Testis (tissue), 3 donors: ENCODE measurements around the gene GET4. TPM values are rescaled to one million over a fixed set of nuclear protein-coding genes. Genes with fewer than 3 reads are reported as not detected.

Experiments used
- DNase-seq: peaks from one replicate; pipeline ENCODE4 v3.0.0-alpha.2; 2019
- H3K27ac ChIP-seq, 2 donors: fragments of 200-600 bp; sonication (generic); one replicate each; pipeline ENCODE4 v1.5.1; 2019
- H3K27me3 ChIP-seq: fragments of 200-600 bp; sonication (generic); one replicate; pipeline ENCODE4 v1.5.1; 2019
- H3K36me3 ChIP-seq: fragments of 200-600 bp; sonication (generic); one replicate; pipeline ENCODE4 v1.5.1; 2017; ENCODE audit warnings: low read depth; ENCODE audit errors: missing control alignments
- H3K4me1 ChIP-seq: fragments of 200-600 bp; sonication (generic); one replicate; pipeline ENCODE4 v1.5.1; 2019
- H3K4me3 ChIP-seq, 2 donors: fragments of 200-600 bp; sonication (generic); one replicate each; pipeline ENCODE4 v1.5.1; 2017 to 2019
- H3K9me3 ChIP-seq: fragments of 200-600 bp; sonication (generic); one replicate; pipeline ENCODE4 v1.5.1; 2017
- CTCF ChIP-seq, 3 experiments: fragments of 450-650 bp in 2 of 3; fragments of 200-600 bp in 1 of 3; sonication (generic) in 1 of 3; IDR thresholded peaks; one replicate each; pipeline ENCODE4 v1.5.1; 2016 to 2019; ENCODE audit warnings: antibody characterized with exemption in 3 of 3, mild to moderate bottlenecking in 2 of 3, moderate library complexity in 1 of 3
- POLR2A ChIP-seq: fragments of 450-650 bp; IDR thresholded peaks from one replicate; pipeline ENCODE4 v1.6.1; 2017; ENCODE audit warnings: antibody characterized with exemption, mild to moderate bottlenecking, moderate library complexity
- WGBS, 2 donors: methylation state at CpG; one replicate each; pipeline ENCODE4 v1.1.5; 2018; 5-methylcytosine and 5-hydroxymethylcytosine counted together
- intact Hi-C: fragments of 100-400 bp; cut with DNase I; formaldehyde crosslinking; loops from one replicate; pipeline ENCODE4 v1.15.1; 2023; ENCODE audit warnings: low total_unique reads
- polyA plus RNA-seq: library from polyadenylated mRNA; stranded (reverse); fragments of 350-450 nt; fragmentation: Illumina TruSeq; extraction: RNeasy Lipid Tissue Mini Kit (QIAGEN cat#74804); gene quantifications from one replicate; pipeline ENCODE4 v1.2.3, GENCODE V29; 2014; ENCODE audit warnings: low read depth, low replicate concordance; ENCODE audit not compliant: insufficient read depth
- total RNA-seq, 2 donors: library from RNA; depleted of rRNA; stranded (reverse); fragments of >200 nt; gene quantifications; one replicate each; pipeline ENCODE4 v1.2.3, GENCODE V29; 2016

GET4 gene
- total and polyA plus RNA-seq, 3 donors from 2014 or later, result 89.0 to 141 (median 128) TPM

DNA sequence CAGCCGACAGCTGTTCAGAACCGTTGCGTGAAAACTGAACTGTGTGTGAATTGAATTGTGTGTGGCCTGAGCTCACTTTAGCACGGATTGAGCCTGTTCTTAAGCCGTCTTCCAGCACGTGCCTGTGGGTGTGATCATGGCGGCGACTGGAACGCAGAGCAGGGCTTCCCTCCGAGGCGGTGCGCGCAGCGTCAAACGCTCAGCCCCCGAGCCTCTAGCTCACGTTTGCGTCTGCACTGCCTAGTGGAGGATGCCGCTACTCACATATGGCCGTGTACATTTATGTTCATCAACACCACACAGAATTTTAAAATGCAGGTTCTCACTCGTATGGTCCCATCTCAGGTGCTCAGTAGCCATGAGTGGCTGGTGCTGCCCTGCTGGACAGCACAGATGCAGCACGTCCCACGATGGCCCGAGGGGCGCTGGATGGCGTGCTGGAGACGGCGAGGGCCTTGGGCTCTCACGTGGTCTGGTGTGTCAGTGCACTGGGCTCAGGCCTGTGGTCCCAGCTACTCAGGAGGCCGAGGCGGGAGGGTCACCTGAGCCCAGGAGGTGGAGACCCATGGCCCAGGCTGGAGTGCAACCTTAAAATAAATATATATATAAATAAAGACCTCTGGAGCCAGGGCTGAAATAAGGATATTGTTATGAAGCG lies 22.1 kb upstream of the GET4 start:
- no peaks in the 10 kb centered on the region for H3K9me3 ChIP-seq
- no peaks in the 10 kb centered on the region for H3K36me3 ChIP-seq
- TF ChIP-seq CTCF (IDR thresholded peaks at IDR 0.05), result no peak
- TF ChIP-seq POLR2A, result no peak
- no peak overlapping the region for H3K4me3 ChIP-seq
- no peaks in the 10 kb centered on the region for H3K4me1 ChIP-seq
- intact Hi-C loops, result no loop called here
- no peak overlapping the region for H3K27ac ChIP-seq
- DNase-seq, result no peak
- WGBS, 2 donors, result 94 to 97% methylated on average over 23 to 32 of the region's 32 CpGs
- H3K27me3 ChIP-seq, result no peaks in the 10 kb centered on the region

DNA sequence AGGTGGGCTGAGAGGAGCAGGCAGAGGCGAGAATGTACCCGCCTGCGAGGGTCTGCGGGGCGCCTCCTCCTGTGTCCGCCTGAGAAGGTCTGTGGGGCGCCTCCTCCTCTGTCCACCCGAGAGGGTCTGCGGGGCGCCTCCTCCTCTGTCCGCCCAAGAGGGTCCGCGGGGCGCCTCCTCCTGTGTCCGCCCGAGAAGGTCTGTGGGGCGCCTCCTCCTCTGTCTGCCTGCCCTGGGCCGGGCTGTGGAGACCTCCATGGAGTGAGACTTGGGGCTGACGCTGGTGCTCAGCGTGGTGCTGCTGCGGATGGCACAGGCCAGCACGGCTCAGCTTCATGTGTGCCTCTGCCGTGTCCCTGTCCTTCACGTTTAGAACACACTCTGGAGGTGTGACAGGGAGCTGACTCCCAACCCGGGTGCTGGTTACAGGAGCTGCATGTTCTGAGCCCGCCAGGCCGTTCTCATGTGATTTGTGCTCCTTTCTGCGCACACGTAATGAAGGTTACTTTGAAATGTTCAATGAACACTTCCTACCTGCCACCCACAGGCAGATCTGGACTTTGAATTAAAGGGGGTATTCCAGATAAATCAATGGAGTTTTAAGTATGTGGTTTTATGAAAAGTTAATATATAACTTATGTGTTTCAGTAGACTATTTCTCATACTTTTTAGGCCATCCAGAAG lies 20.5 kb upstream of the GET4 start:
- H3K4me3 ChIP-seq, result no peak overlapping the region
- intact Hi-C loops, result no loop called here
- no peaks in the 10 kb centered on the region for H3K9me3 ChIP-seq
- no peak overlapping the region for H3K27ac ChIP-seq
- WGBS, 2 donors, result 88 to 91% methylated on average over 11 to 29 of the region's 29 CpGs
- no peak for DNase-seq
- no peaks in the 10 kb centered on the region for H3K4me1 ChIP-seq
- H3K27me3 ChIP-seq, result no peaks in the 10 kb centered on the region
- H3K36me3 ChIP-seq, result no peaks in the 10 kb centered on the region
- no peak for TF ChIP-seq POLR2A
- TF ChIP-seq CTCF (IDR thresholded peaks at IDR 0.05), result no peak

DNA sequence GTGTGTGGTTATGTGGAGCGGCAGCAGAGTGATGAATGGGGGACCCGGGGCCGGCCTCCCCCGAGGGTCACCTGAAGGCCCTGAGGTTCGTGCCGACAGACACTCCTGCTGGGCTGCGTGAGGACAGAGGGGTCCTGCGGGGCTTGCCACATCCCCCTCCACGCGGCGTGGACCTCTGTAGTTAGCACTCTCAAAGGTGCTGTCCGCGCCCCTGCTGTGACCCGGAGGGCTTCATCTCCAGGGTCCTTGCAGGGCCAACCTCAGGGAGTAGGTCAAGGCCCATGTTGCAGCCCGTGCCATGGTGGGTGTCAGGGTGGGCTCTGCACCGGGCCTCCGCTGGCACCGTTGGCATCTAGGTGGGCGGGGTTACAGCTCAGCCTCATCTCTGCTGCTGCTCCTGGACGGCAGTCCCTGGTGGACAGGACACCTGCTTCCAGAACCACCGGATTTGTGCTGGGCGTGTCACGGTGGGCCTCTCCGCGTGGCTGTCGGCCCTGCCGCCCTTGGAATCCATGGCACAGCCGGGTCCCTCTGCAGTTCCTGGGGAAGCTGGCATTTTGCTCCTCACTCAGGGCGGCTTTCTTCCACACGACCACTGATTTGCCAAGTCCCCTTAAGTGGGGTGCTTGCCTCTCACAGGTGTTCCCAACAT lies 19.8 kb upstream of the GET4 start:
- intact Hi-C loops, result no loop called here
- Histone ChIP-seq H3K9me3 (no peaks in the 10 kb centered on the region), H3K27me3 (no peaks in the 10 kb centered on the region), H3K27ac (no peak overlapping the region), H3K4me1 (no peaks in the 10 kb centered on the region), H3K36me3 (no peaks in the 10 kb centered on the region), H3K4me3 (no peak overlapping the region)
- TF ChIP-seq POLR2A, result no peak
- no peak for TF ChIP-seq CTCF (IDR thresholded peaks at IDR 0.05)
- no peak for DNase-seq
- 92 to 96% methylated on average over 4 to 30 of the region's 30 CpGs for WGBS, 2 donors

GRCh38 chr7:857661-858060 lies 18.7 kb upstream of the GET4 start:
- DNase-seq, result no peak
- Histone ChIP-seq H3K27me3 (no peaks in the 10 kb centered on the region), H3K9me3 (no peaks in the 10 kb centered on the region), H3K27ac (no peak overlapping the region), H3K4me1 (no peaks in the 10 kb centered on the region), H3K36me3 (no peaks in the 10 kb centered on the region), H3K4me3 (no peak overlapping the region)
- intact Hi-C loops, result no loop called here
- no peak for TF ChIP-seq POLR2A
- no peak for TF ChIP-seq CTCF (IDR thresholded peaks at IDR 0.05)
- WGBS, 2 donors, result 83 to 84% methylated on average over 9 of the region's 9 CpGs
